Left renal cortex interstitium (tissue), 4 donors: ENCODE data around the gene PTPN12. TPM values are rescaled to one million over a fixed set of nuclear protein-coding genes. Genes with fewer than 3 reads are reported as not detected.

ENCODE experiments used
- DNase-seq, 4 donors: peaks; one replicate each; pipeline ENCODE4 v3.0.0-alpha.2; 2013; ENCODE audit warnings: low read depth in 4 of 4, low spot score in 2 of 4, missing footprints in 1 of 4
- polyA plus RNA-seq, 4 donors: library from polyadenylated mRNA; unstranded; fragments of 120-200 nt; gene quantifications; one replicate each; pipeline ENCODE4 v1.2.1, GENCODE V29; 2013; ENCODE audit not compliant: insufficient read length in 4 of 4

Gene PTPN12
- polyA plus RNA-seq, 4 donors: 69.3 to 103 (median 94.4) TPM

- DNase-seq: peak in 1 of 4 donors; percentile 47
These were observed 120.5 kb downstream of the PTPN12 start for GRCh38 chr7:77657427-77658224.

DNA sequence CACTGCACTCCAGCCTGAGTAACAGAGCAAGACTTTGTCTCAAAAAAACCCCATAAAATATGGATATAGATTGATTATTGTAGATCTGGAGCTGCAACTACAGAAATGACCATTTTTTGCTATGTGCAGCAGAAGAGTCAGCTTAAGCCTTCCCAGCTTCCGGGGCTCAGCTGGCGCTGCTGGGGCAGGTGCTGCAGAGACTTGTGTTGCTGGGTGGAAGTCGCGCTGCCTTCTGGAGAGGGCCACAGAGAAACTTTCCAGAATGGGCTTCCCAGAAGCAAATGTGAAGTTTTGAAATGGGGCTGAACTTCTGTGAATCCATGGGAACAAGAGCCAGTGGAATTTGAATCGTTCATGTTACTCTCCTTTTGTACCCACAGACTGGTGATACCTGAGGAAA lies 121.8 kb downstream of the PTPN12 start:
- DNase-seq: no peak

- no peak for DNase-seq
These were observed 124.7 kb downstream of the PTPN12 start for GRCh38 chr7:77661816-77662215.

- no peak for DNase-seq
These were observed 125.8 kb downstream of the PTPN12 start for GRCh38 chr7:77662869-77663268.

GRCh38 chr7:77664715-77665114 lies 127.6 kb downstream of the PTPN12 start:
- no peak for DNase-seq

- no peak for DNase-seq
These were observed 128.1 kb downstream of the PTPN12 start for GRCh38 chr7:77665161-77665560.

GRCh38 chr7:77667459-77668086 lies 130.5 kb downstream of the PTPN12 start:
- DNase-seq: no peak

DNA sequence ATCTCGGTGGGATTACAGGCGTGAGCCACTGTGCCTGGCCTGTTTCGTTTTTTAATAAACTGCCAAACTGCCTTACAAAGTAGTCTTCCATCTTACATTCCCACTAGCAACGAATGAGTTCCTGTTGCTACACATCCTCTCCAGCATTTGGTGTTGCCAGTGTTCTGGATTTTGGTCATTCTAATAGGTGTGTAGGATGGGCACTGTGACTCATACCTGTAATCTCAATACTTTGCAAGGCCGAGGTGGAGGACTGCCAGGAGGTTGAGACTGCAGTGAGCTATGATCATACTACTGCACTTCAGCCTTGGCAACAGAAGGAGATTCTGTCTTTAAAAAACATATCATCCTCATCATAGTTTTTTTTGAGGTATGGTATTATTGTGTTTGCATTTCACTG lies 137.8 kb downstream of the PTPN12 start:
- no peak for DNase-seq

DNA sequence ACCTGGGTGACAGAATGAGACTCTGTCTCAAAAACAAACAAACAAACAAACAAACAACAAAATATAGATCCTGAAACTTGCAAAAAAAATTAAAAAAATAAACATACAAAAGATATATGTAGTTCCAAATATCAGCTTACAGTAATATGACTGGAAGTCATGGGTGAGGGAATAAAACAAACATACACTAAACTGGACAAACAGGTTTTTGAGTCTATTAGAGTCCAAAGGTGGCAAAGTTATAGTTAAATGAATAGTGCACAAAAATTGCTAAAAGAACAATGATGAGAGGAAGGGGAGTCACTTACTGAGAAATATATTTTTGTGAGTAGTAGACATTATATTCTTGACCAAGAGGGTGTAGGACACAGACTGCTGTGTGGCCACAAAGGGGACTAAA lies 142.5 kb downstream of the PTPN12 start:
- DNase-seq: no peak

DNA sequence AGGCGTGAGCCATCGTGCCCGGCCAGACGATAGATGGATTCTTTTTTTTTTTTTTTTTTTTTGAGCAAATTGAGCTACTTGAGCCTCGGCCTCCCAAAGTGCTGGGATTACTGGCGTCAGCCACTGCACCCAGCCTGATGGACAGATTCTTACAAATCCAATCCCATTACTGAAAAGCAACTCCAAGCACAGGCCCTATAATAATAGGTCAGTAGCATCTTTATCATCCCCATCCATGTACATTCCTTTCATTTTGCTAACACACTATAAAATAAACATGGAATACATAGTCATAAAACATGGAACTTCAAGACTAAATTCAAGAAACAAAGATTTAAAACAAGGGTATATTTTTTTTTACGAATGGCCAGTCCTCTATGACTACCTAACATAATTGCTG lies 143.2 kb downstream of the PTPN12 start:
- no peak for DNase-seq

GRCh38 chr7:77684030-77684429 lies 146.9 kb downstream of the PTPN12 start:
- DNase-seq: no peak

DNA sequence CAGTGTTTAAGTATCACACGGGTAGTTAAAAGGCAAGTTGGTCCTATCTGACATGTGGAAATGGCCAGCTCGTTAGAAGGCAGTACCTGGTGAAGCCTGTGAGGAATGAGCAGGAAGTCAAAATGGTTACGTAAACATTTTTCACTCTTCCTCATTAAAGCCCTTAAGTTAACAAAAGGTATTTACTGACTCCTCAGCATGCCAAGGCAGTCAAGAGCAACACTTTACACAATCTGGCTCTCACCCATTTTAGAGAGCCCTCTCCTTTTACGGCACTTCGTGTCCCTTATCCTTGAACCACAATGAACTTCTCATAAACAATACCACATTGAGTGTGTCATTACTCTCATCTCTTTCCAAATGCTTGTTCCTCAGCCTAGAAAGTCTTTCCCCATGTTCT lies 148.1 kb downstream of the PTPN12 start:
- DNase-seq: no peak

DNA sequence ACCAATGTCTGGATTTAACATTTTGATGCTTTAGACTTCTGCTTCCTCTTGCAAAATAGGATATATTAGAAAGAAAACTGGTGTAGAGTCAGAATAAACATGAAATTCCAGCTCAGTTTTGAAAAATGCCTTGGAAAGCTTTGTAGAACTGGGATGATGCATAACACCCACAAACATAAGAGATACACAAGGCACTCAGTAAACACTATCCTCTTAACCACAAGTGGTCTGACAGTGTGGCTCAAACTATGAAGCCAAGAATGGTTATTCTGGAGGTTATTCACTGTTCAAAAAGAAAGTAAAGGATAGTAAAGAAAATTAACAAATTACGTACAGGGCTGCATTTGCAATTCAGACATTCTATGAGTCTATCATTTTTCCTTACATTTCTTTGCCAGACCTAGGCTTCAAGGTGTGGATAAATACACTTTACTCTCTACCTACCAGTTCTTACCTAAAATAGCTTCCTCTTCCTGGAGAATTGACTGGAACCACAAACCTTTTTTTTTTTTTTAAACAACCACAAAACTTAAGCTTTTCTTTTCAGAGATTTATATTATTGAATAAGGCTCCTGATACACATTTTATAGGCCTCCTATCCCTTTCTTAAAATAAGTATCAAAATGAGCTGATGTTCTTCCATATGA lies 150.1 kb downstream of the PTPN12 start:
- DNase-seq: no peak

GRCh38 chr7:77687747-77688144 lies 150.7 kb downstream of the PTPN12 start:
- no peak for DNase-seq

Other genes starting within 250 kb of the PTPN12 start
- gene GSAP, start 120.9 kb upstream of the PTPN12 start, polyA plus RNA-seq: 10 to 100 TPM in 2 of 4 donors, 1 to 10 TPM in 2; 8.3 to 14.3 (median 11.2) TPM
- gene RSBN1L, start 159.2 kb downstream of the PTPN12 start, polyA plus RNA-seq: 10 to 100 TPM; 25.7 to 34.1 (median 29.9) TPM